ENCODE measurements around the gene RAB7B. TPM values are rescaled to one million over a fixed set of nuclear protein-coding genes. Genes with fewer than 3 reads are reported as not detected.

The RAB7B gene
- total and polyA plus RNA-seq, 2 of the 13 experiments (the other 11 are each of a cell fraction or from before 2014, with no cell fraction given) = 0.05 to 0.46 TPM

DNA sequence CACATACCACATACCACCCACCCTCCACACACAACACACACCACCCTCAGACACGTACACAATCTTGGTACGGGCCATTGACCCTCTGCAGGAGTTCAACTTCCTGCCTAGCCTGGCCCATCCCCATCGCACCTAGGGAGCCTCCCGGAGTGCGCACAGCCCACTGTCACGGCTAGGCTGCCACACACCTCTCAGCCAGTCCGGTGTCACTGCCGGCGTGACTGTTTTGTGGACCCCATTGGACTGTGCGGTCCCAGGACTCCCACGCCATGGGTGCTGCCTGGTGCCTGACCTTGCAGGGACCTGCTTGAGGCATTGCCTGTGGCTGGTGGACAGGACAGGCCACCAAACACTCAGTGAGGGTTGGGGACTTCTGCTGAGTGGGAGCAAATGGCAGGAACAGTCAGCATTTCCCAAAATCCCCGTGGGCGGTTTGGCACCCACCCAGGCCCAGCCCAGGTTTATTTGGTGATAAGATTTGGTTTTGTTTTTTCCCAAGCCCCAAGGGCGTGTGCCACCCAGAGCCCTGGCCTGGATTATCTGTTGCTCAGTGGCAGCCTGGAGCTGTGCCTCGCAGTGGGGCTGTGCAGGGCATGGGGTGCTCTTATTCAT, 27.7 kb downstream of the RAB7B start:
- in situ Hi-C loops (cut with HindIII; ENCODE audit: extremely low pct_ligation_motif_present, low pct_unique_long_range_greater_than_20kb) = no loop called here
- POLR2A ChIA-PET = no interaction called here
- H3K4me2 ChIP-seq (ENCODE audit: low read depth, low read length) = no peak overlapping the region

More for the DNA sequence above, 27.7 kb downstream of the RAB7B start:
- intact Hi-C loops (cut with micrococcal nuclease; ENCODE audit: unreplicated experiment) = no loop called here
- H4K20me1 ChIP-seq (ENCODE audit: insufficient read depth, low read length) = no peaks in the 10 kb centered on the region
- DNase-seq (ENCODE audit: low spot score) = no peak
- H2AFZ ChIP-seq (ENCODE audit: low read length) = no peak overlapping the region
- no peak for FAIRE-seq
- CTCF ChIA-PET (ENCODE audit: low intra/inter-chr PET ratio, low total read pairs) = interaction anchor here (2.7 kb wide), 1 partner anchor 57 kb away, joined by 59 read pairs; no protein-coding TSS in a partner anchor
- H3K27me3 ChIP-seq (ENCODE audit: control insufficient read depth in 1 of 2, insufficient read depth in 2 of 2, low read length in 2 of 2) = peaks cover 3 to 12% of the 10 kb centered on the region in 2 experiments; a peak in 3 of 5 replicates
- H3K36me3 ChIP-seq (replicated peaks in 1 of 2; ENCODE audit: control insufficient read depth in 1 of 2, insufficient read depth in 2 of 2, low read length in 2 of 2) = no peaks in the 10 kb centered on the region; a peak in 1 of 5 replicates
- no peaks in the 10 kb centered on the region for H3K79me2 ChIP-seq (ENCODE audit: insufficient read depth, low read length)
- no peak overlapping the region for H3K9ac ChIP-seq (ENCODE audit: insufficient read depth, low read depth, low read length)
- no peak for TF ChIP-seq SRSF4 (IDR thresholded peaks at IDR 0.05; ENCODE audit: low read depth, low read length, poor library complexity, severe bottlenecking)
- TF ChIP-seq ZFAT (CRISPR knock-in tag; conservative IDR thresholded peaks at IDR 0.05) = no peak
- no peak for TF ChIP-seq ATF7 (IDR thresholded peaks at IDR 0.05)
- no peak for TF ChIP-seq ATF7 (CRISPR knock-in tag; IDR thresholded peaks at IDR 0.05)
- TF ChIP-seq, protein P1, sequence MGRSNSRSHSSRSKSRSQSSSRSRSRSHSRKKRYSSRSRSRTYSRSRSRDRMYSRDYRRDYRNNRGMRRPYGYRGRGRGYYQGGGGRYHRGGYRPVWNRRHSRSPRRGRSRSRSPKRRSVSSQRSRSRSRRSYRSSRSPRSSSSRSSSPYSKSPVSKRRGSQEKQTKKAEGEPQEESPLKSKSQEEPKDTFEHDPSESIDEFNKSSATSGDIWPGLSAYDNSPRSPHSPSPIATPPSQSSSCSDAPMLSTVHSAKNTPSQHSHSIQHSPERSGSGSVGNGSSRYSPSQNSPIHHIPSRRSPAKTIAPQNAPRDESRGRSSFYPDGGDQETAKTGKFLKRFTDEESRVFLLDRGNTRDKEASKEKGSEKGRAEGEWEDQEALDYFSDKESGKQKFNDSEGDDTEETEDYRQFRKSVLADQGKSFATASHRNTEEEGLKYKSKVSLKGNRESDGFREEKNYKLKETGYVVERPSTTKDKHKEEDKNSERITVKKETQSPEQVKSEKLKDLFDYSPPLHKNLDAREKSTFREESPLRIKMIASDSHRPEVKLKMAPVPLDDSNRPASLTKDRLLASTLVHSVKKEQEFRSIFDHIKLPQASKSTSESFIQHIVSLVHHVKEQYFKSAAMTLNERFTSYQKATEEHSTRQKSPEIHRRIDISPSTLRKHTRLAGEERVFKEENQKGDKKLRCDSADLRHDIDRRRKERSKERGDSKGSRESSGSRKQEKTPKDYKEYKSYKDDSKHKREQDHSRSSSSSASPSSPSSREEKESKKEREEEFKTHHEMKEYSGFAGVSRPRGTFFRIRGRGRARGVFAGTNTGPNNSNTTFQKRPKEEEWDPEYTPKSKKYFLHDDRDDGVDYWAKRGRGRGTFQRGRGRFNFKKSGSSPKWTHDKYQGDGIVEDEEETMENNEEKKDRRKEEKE (IDR thresholded peaks at IDR 0.05) = no peak
- TF ChIP-seq, protein P2, sequence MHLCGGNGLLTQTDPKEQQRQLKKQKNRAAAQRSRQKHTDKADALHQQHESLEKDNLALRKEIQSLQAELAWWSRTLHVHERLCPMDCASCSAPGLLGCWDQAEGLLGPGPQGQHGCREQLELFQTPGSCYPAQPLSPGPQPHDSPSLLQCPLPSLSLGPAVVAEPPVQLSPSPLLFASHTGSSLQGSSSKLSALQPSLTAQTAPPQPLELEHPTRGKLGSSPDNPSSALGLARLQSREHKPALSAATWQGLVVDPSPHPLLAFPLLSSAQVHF (CRISPR knock-in tag; IDR thresholded peaks at IDR 0.05) = no peak
- TF ChIP-seq, protein P3, sequence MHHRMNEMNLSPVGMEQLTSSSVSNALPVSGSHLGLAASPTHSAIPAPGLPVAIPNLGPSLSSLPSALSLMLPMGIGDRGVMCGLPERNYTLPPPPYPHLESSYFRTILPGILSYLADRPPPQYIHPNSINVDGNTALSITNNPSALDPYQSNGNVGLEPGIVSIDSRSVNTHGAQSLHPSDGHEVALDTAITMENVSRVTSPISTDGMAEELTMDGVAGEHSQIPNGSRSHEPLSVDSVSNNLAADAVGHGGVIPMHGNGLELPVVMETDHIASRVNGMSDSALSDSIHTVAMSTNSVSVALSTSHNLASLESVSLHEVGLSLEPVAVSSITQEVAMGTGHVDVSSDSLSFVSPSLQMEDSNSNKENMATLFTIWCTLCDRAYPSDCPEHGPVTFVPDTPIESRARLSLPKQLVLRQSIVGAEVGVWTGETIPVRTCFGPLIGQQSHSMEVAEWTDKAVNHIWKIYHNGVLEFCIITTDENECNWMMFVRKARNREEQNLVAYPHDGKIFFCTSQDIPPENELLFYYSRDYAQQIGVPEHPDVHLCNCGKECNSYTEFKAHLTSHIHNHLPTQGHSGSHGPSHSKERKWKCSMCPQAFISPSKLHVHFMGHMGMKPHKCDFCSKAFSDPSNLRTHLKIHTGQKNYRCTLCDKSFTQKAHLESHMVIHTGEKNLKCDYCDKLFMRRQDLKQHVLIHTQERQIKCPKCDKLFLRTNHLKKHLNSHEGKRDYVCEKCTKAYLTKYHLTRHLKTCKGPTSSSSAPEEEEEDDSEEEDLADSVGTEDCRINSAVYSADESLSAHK (CRISPR knock-in tag; IDR thresholded peaks at IDR 0.05; ENCODE audit: borderline replicate concordance) = no peak
- H3K4me1 ChIP-seq (ENCODE audit: insufficient read depth, low read length) = peaks cover 13% of the 10 kb centered on the region
- no TSS peak for BruUV-seq (replicated peaks)
- H3K4me3 ChIP-seq (replicated peaks in 1 of 3; ENCODE audit: insufficient read depth in 1 of 3, low read depth in 2 of 3, low read length in 3 of 3) = no peak overlapping the region
- no peak for ATAC-seq
- no peak overlapping the region for H3K27ac ChIP-seq (ENCODE audit: extremely low read length, insufficient read depth, low read length)
- 44% methylated on average over 12 of the region's 15 CpGs for WGBS (ENCODE audit: low lambda C conversion rate)
- H3K9me3 ChIP-seq (ENCODE audit: low read length) = no peaks in the 10 kb centered on the region
